Measurements from ENCODE around the gene EXOC6B.

DNA sequence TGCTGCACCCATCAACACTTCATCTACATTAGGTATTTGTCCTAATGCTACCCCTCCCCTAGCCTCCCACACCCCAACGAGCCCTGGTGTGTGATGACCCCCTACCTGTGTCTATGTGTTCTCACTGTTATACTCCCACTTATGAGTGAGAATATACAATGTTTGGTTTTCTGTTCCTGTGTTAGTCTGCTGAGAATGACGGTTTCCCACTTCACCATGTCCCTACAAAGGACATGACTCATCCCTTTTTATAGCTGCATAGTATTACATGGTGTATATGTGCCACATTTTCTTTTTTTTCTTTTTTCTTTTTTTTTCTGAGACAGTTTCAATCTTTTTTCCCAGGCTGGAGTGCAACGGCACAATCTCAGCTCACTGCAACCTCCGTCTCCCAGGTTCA is 394.1 kb downstream of the EXOC6B start:
- TF ChIP-seq ZFP30 (CRISPR knock-in tag; IDR thresholded peaks at IDR 0.05): no peak
- TF ChIP-seq ZC3H10 (CRISPR knock-in tag; IDR thresholded peaks at IDR 0.05): no peak
- TF ChIP-seq OSR1 (CRISPR knock-in tag; IDR thresholded peaks at IDR 0.05): no peak
- no peak for TF ChIP-seq ESRRG (CRISPR knock-in tag; IDR thresholded peaks at IDR 0.05)
- TF ChIP-seq, protein P1, sequence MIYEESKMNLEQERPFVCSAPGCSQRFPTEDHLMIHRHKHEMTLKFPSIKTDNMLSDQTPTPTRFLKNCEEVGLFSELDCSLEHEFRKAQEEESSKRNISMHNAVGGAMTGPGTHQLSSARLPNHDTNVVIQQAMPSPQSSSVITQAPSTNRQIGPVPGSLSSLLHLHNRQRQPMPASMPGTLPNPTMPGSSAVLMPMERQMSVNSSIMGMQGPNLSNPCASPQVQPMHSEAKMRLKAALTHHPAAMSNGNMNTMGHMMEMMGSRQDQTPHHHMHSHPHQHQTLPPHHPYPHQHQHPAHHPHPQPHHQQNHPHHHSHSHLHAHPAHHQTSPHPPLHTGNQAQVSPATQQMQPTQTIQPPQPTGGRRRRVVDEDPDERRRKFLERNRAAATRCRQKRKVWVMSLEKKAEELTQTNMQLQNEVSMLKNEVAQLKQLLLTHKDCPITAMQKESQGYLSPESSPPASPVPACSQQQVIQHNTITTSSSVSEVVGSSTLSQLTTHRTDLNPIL (CRISPR knock-in tag; IDR thresholded peaks at IDR 0.05; ENCODE audit: low read depth): no peak
- TF ChIP-seq SNAI2 (CRISPR knock-in tag; IDR thresholded peaks at IDR 0.05): no peak
- TF ChIP-seq ZFP3 (CRISPR knock-in tag; IDR thresholded peaks at IDR 0.05): no peak
- TF ChIP-seq, protein P2, sequence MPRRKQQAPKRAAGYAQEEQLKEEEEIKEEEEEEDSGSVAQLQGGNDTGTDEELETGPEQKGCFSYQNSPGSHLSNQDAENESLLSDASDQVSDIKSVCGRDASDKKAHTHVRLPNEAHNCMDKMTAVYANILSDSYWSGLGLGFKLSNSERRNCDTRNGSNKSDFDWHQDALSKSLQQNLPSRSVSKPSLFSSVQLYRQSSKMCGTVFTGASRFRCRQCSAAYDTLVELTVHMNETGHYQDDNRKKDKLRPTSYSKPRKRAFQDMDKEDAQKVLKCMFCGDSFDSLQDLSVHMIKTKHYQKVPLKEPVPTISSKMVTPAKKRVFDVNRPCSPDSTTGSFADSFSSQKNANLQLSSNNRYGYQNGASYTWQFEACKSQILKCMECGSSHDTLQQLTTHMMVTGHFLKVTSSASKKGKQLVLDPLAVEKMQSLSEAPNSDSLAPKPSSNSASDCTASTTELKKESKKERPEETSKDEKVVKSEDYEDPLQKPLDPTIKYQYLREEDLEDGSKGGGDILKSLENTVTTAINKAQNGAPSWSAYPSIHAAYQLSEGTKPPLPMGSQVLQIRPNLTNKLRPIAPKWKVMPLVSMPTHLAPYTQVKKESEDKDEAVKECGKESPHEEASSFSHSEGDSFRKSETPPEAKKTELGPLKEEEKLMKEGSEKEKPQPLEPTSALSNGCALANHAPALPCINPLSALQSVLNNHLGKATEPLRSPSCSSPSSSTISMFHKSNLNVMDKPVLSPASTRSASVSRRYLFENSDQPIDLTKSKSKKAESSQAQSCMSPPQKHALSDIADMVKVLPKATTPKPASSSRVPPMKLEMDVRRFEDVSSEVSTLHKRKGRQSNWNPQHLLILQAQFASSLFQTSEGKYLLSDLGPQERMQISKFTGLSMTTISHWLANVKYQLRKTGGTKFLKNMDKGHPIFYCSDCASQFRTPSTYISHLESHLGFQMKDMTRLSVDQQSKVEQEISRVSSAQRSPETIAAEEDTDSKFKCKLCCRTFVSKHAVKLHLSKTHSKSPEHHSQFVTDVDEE (CRISPR knock-in tag; IDR thresholded peaks at IDR 0.05): no peak

All from SK-N-SH treated with all-trans-retinoic acid at 6 μM for 48 hours (cell line).